ENCODE results near the gene PRKAB2.
"Not testable (repeated sequence)": the region's sequence is repeated elsewhere in the genome, so short reads cannot be mapped to it uniquely, and the experiment has no call there.

The PRKAB2 gene

GRCh38 chr1:147172168-147173016 is at the start of gene PRKAB2:
Gene PRKAB2, minus strand, starts transcription at chr1:147172470. Its CDS starts 326 bp downstream, at chr1:147172144.
- DNase-seq: peak; percentile 93

GRCh38 chr1:147218606-147219005 is 46.3 kb upstream of the PRKAB2 start:
- DNase-seq: no peak

- no peak for DNase-seq
Observed at GRCh38 chr1:147217141-147217540, 44.9 kb upstream of the PRKAB2 start.

GRCh38 chr1:147216124-147216523 is 43.9 kb upstream of the PRKAB2 start:
- DNase-seq: no peak

GRCh38 chr1:147215540-147215916 is 43.3 kb upstream of the PRKAB2 start:
- no peak for DNase-seq

GRCh38 chr1:147214842-147215539 is 42.7 kb upstream of the PRKAB2 start:
- DNase-seq: no peak

GRCh38 chr1:147214325-147214724 is 42.1 kb upstream of the PRKAB2 start:
- DNase-seq: no peak

GRCh38 chr1:147213271-147213670 is 41.0 kb upstream of the PRKAB2 start:
- DNase-seq: no peak

GRCh38 chr1:147211577-147211976 is 39.3 kb upstream of the PRKAB2 start:
- DNase-seq: no peak

- no peak for DNase-seq
Observed at GRCh38 chr1:147210987-147211386, 38.7 kb upstream of the PRKAB2 start.

GRCh38 chr1:147209825-147210821 is 37.9 kb upstream of the PRKAB2 start:
- no peak for DNase-seq

- DNase-seq: no peak
Observed at GRCh38 chr1:147208619-147209018, 36.3 kb upstream of the PRKAB2 start.

GRCh38 chr1:147207192-147207591 is 34.9 kb upstream of the PRKAB2 start:
- DNase-seq: no peak

- DNase-seq: peak; percentile 79
Observed at GRCh38 chr1:147204080-147204479, 31.8 kb upstream of the PRKAB2 start.

GRCh38 chr1:147202576-147202975 is 30.3 kb upstream of the PRKAB2 start:
- DNase-seq: no peak

- no peak for DNase-seq
Observed at GRCh38 chr1:147201786-147202185, 29.5 kb upstream of the PRKAB2 start.

GRCh38 chr1:147201276-147201675 is 29.0 kb upstream of the PRKAB2 start:
- no peak for DNase-seq

GRCh38 chr1:147197324-147197723 is 25.1 kb upstream of the PRKAB2 start:
- not testable (repeated sequence) for DNase-seq

GRCh38 chr1:147189514-147189913 is 17.2 kb upstream of the PRKAB2 start:
- DNase-seq: no peak

- no peak for DNase-seq
Observed at GRCh38 chr1:147185432-147185831, 13.2 kb upstream of the PRKAB2 start.

- DNase-seq: no peak
Observed at GRCh38 chr1:147177611-147178380, 5.5 kb upstream of the PRKAB2 start.
